Measurements from ENCODE around the gene INHBE.
A peak's percentile ranks its signal among the peaks of the same experiment; 100 is the strongest.
"Not testable (repeated sequence)": the region's sequence is repeated elsewhere in the genome, so short reads cannot be mapped to it uniquely, and the experiment has no call there.

Gene INHBE

DNA sequence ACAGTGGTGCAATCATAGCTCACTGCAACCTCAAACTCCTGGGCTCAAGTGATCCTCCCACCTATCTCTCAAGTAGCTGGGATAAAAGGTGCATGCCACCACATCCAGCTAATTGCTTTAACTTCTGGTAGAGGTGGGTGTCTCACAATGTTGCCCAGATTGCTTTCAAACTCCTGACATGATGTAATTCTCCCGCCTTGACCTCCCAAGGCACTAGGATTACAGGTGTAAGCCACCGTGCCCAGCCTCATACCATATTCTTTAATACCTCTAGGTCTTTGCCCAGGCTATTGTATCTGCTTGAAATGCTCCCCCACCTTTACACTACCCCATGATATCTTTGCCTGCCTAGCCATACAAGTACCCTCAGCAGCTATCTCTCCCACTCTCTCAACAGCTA, 35.6 kb upstream of the INHBE start:
- H2AFZ ChIP-seq (ENCODE audit: low read length) = no peak overlapping the region
- no peak overlapping the region for H3K27ac ChIP-seq (ENCODE audit: low read depth, low read length, poor library complexity, severe bottlenecking)
- no peaks in the 10 kb centered on the region for H3K9me3 ChIP-seq (ENCODE audit: low read length)
- H3K79me2 ChIP-seq (ENCODE audit: insufficient read depth, low read length) = peaks cover 22% of the 10 kb centered on the region
- H3K4me2 ChIP-seq (ENCODE audit: low read length) = no peak overlapping the region
- no peaks in the 10 kb centered on the region for H3K9me2 ChIP-seq (ENCODE audit: low read depth, low read length)
- peaks cover 7% of the 10 kb centered on the region; the same call in 1 of the 2 replicates for H3K36me3 ChIP-seq (ENCODE audit: insufficient read depth, low read length)
- no peaks in the 10 kb centered on the region for H3K27me3 ChIP-seq (ENCODE audit: insufficient read depth, low read length)
- H3F3A ChIP-seq (ENCODE audit: insufficient read depth, low read length) = no peaks in the 10 kb centered on the region
- TF ChIP-seq, protein P1, sequence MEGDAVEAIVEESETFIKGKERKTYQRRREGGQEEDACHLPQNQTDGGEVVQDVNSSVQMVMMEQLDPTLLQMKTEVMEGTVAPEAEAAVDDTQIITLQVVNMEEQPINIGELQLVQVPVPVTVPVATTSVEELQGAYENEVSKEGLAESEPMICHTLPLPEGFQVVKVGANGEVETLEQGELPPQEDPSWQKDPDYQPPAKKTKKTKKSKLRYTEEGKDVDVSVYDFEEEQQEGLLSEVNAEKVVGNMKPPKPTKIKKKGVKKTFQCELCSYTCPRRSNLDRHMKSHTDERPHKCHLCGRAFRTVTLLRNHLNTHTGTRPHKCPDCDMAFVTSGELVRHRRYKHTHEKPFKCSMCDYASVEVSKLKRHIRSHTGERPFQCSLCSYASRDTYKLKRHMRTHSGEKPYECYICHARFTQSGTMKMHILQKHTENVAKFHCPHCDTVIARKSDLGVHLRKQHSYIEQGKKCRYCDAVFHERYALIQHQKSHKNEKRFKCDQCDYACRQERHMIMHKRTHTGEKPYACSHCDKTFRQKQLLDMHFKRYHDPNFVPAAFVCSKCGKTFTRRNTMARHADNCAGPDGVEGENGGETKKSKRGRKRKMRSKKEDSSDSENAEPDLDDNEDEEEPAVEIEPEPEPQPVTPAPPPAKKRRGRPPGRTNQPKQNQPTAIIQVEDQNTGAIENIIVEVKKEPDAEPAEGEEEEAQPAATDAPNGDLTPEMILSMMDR (IDR thresholded peaks at IDR 0.05; ENCODE audit: low read length) = no peak
- no peak for TF ChIP-seq EZH2 (IDR thresholded peaks at IDR 0.05; ENCODE audit: borderline replicate concordance, low read length)
- no peak overlapping the region for H3K4me3 ChIP-seq (ENCODE audit: low read depth, low read length, poor library complexity, severe bottlenecking)
- H4K20me1 ChIP-seq (ENCODE audit: insufficient read depth, low read length) = no peaks in the 10 kb centered on the region
- H3K4me1 ChIP-seq (ENCODE audit: insufficient read depth, low read length, severe bottlenecking) = peaks cover 14% of the 10 kb centered on the region
- H3K9ac ChIP-seq (ENCODE audit: low read length) = no peak overlapping the region

DNA sequence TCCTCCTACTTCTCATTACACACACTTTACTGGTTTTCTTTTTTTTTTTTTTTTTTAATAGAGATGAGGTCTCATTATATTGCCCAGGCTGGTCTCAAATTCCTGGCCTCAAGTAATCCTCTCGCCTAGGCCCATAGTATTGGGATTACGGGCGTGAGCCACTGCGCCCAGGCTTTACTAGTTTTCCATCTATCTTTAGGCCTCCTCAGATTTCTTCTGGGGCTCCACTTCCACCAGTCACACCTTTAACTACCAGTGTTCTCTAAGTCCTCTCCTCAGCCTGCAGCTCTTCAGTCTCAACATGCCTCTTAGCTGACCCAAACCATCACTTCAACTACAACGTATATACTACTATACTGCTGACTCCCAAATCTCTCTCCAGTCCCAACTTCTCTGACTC, 34.6 kb upstream of the INHBE start:
- no peaks in the 10 kb centered on the region for H3K9me3 ChIP-seq (ENCODE audit: low read length)
- H3K9ac ChIP-seq (ENCODE audit: low read length) = no peak overlapping the region
- no peak overlapping the region for H3K27ac ChIP-seq (ENCODE audit: low read depth, low read length, poor library complexity, severe bottlenecking)
- no peak overlapping the region for H2AFZ ChIP-seq (ENCODE audit: low read length)
- H3K4me3 ChIP-seq (ENCODE audit: low read depth, low read length, poor library complexity, severe bottlenecking) = no peak overlapping the region
- no peaks in the 10 kb centered on the region for H3K27me3 ChIP-seq (ENCODE audit: insufficient read depth, low read length)
- H4K20me1 ChIP-seq (ENCODE audit: insufficient read depth, low read length) = no peaks in the 10 kb centered on the region
- H3K4me2 ChIP-seq (ENCODE audit: low read length) = no peak overlapping the region
- H3K36me3 ChIP-seq (ENCODE audit: insufficient read depth, low read length) = peaks cover 9% of the 10 kb centered on the region; the same call in 1 of the 2 replicates
- H3K9me2 ChIP-seq (ENCODE audit: low read depth, low read length) = no peaks in the 10 kb centered on the region
- H3K4me1 ChIP-seq (ENCODE audit: insufficient read depth, low read length, severe bottlenecking) = peaks cover 9% of the 10 kb centered on the region
- no peaks in the 10 kb centered on the region for H3F3A ChIP-seq (ENCODE audit: insufficient read depth, low read length)
- TF ChIP-seq, protein P1 (IDR thresholded peaks at IDR 0.05; ENCODE audit: low read length) = no peak
- no peak for TF ChIP-seq EZH2 (IDR thresholded peaks at IDR 0.05; ENCODE audit: borderline replicate concordance, low read length)
- peaks cover 14% of the 10 kb centered on the region for H3K79me2 ChIP-seq (ENCODE audit: insufficient read depth, low read length)

DNA sequence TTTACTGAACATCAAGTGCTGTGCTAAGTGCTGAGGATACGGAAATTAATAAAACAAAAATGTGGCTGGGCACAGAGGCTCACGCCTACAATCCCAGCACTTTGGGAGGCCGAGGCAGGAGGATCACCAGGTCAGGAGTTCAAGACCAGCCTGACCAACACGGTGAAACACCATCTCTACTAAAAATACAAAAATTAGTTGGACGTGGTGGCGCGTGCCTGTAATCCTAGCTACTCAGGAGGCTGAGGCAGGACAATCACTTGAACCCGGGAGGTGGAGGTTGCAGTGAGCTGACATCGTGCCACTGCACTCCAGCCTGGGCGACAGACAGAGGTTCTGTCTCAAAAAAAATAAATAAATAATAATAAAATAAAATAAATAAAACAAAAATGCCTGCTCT, 28.2 kb upstream of the INHBE start:
- Histone ChIP-seq H3K4me1 (ENCODE audit: insufficient read depth, low read length, severe bottlenecking) (peaks cover 31% of the 10 kb centered on the region), H3K79me2 (ENCODE audit: insufficient read depth, low read length) (peaks cover 21% of the 10 kb centered on the region)
- H3K36me3 ChIP-seq (ENCODE audit: insufficient read depth, low read length); H3K27ac ChIP-seq (ENCODE audit: low read depth, low read length, poor library complexity, severe bottlenecking); H2AFZ ChIP-seq (ENCODE audit: low read length); H3K9ac ChIP-seq (ENCODE audit: low read length); H3K4me2 ChIP-seq (ENCODE audit: low read length); H3K4me3 ChIP-seq (ENCODE audit: low read depth, low read length, poor library complexity, severe bottlenecking); H3K9me3 ChIP-seq (ENCODE audit: low read length); H3F3A ChIP-seq (ENCODE audit: insufficient read depth, low read length); H4K20me1 ChIP-seq (ENCODE audit: insufficient read depth, low read length); H3K9me2 ChIP-seq (ENCODE audit: low read depth, low read length); H3K27me3 ChIP-seq (ENCODE audit: insufficient read depth, low read length): not testable (repeated sequence)

DNA sequence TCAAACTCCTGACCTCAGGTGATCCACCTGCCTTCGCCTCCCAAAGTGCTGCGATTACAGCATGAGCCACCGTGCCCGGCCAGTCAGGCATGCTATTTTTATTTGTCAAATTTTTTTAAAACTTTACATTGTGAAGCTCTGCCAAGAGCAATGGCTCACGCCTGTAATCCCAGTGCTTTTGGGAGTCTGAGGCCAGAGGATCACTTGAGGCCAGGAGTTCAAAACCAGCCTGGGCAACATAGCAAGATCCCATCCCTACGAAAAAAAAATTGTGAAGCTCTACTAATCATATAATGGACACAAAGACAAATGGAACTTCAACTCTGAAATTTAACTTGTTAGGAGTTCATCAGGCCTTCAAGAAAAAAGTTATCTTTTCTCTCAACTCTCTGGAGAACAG, 26.1 kb upstream of the INHBE start:
- Histone ChIP-seq H3K36me3 (ENCODE audit: insufficient read depth, low read length) (0 out of 2 replicates have a peak, but pooled peaks cover 4% of the 10 kb centered on the region), H3K4me1 (ENCODE audit: insufficient read depth, low read length, severe bottlenecking) (peaks cover 35% of the 10 kb centered on the region), H3K9me3 (ENCODE audit: low read length) (no peaks in the 10 kb centered on the region), H3K4me2 (ENCODE audit: low read length) (peak overlapping the region; percentile 87), H4K20me1 (ENCODE audit: insufficient read depth, low read length) (no peaks in the 10 kb centered on the region), H3K9me2 (ENCODE audit: low read depth, low read length) (no peaks in the 10 kb centered on the region), H3K27ac (ENCODE audit: low read depth, low read length, poor library complexity, severe bottlenecking) (peak overlapping the region; percentile 60), H3K27me3 (ENCODE audit: insufficient read depth, low read length) (no peaks in the 10 kb centered on the region), H2AFZ (ENCODE audit: low read length) (no peak overlapping the region), H3K9ac (ENCODE audit: low read length) (peak overlapping the region; percentile 85), H3F3A (ENCODE audit: insufficient read depth, low read length) (no peaks in the 10 kb centered on the region), H3K79me2 (ENCODE audit: insufficient read depth, low read length) (peaks cover 21% of the 10 kb centered on the region), H3K4me3 (ENCODE audit: low read depth, low read length, poor library complexity, severe bottlenecking) (peak overlapping the region; percentile 78)
- TF ChIP-seq, protein P1 (IDR thresholded peaks at IDR 0.05; ENCODE audit: low read length) = no peak
- TF ChIP-seq EZH2 (IDR thresholded peaks at IDR 0.05; ENCODE audit: borderline replicate concordance, low read length) = no peak
